HL-60 (cell line): ENCODE results near the gene CCT8L2.
"Not testable (repeated sequence)": the region's sequence is repeated elsewhere in the genome, so short reads cannot be mapped to it uniquely, and the experiment has no call there.

Source experiments
- GABPA ChIP-seq: IDR thresholded peaks from 2 replicates; pipeline ENCODE4 v1.6.1; 2012; ENCODE audit warnings: low read depth
- POLR2AphosphoS5 ChIP-seq: IDR thresholded peaks from 2 replicates; pipeline ENCODE4 v1.6.1; 2012; ENCODE audit warnings: low read depth
- TF ChIP-seq, protein P1 (sequence below): IDR thresholded peaks from one replicate; pipeline ENCODE4 v1.5.1; 2011; ENCODE audit warnings: low read length, control low read depth, inconsistent platforms; ENCODE audit not compliant: insufficient read depth
- TF ChIP-seq, protein P2 (sequence below): IDR thresholded peaks from 2 replicates; pipeline ENCODE4 v1.6.1; 2012; ENCODE audit warnings: low read depth; ENCODE audit not compliant: insufficient replicate concordance

DNA sequence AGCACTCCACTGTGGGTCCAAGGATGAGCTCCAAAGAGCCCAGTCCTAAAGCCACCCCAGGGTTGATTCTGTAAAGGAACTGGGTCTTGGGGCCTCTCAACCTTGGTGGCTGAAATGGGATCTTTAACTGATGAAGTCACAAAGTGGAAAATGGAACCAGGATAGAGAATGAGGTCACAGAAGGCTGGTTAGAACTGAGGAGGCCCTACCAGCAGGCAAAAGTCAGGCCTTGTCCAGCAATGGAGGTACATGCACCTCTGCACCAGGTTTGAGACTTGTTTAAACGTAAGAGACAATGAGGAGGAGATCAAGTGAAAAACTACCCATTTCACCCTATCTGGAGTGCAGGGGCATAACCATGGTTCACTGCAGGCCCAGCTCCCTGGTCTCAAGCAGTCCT lies at the start of gene CCT8L2:
- TF ChIP-seq, protein P1, sequence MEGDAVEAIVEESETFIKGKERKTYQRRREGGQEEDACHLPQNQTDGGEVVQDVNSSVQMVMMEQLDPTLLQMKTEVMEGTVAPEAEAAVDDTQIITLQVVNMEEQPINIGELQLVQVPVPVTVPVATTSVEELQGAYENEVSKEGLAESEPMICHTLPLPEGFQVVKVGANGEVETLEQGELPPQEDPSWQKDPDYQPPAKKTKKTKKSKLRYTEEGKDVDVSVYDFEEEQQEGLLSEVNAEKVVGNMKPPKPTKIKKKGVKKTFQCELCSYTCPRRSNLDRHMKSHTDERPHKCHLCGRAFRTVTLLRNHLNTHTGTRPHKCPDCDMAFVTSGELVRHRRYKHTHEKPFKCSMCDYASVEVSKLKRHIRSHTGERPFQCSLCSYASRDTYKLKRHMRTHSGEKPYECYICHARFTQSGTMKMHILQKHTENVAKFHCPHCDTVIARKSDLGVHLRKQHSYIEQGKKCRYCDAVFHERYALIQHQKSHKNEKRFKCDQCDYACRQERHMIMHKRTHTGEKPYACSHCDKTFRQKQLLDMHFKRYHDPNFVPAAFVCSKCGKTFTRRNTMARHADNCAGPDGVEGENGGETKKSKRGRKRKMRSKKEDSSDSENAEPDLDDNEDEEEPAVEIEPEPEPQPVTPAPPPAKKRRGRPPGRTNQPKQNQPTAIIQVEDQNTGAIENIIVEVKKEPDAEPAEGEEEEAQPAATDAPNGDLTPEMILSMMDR = not testable (repeated sequence)
- not testable (repeated sequence) for TF ChIP-seq POLR2AphosphoS5, GABPA
- TF ChIP-seq, protein P2, sequence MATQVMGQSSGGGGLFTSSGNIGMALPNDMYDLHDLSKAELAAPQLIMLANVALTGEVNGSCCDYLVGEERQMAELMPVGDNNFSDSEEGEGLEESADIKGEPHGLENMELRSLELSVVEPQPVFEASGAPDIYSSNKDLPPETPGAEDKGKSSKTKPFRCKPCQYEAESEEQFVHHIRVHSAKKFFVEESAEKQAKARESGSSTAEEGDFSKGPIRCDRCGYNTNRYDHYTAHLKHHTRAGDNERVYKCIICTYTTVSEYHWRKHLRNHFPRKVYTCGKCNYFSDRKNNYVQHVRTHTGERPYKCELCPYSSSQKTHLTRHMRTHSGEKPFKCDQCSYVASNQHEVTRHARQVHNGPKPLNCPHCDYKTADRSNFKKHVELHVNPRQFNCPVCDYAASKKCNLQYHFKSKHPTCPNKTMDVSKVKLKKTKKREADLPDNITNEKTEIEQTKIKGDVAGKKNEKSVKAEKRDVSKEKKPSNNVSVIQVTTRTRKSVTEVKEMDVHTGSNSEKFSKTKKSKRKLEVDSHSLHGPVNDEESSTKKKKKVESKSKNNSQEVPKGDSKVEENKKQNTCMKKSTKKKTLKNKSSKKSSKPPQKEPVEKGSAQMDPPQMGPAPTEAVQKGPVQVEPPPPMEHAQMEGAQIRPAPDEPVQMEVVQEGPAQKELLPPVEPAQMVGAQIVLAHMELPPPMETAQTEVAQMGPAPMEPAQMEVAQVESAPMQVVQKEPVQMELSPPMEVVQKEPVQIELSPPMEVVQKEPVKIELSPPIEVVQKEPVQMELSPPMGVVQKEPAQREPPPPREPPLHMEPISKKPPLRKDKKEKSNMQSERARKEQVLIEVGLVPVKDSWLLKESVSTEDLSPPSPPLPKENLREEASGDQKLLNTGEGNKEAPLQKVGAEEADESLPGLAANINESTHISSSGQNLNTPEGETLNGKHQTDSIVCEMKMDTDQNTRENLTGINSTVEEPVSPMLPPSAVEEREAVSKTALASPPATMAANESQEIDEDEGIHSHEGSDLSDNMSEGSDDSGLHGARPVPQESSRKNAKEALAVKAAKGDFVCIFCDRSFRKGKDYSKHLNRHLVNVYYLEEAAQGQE = not testable (repeated sequence)
